NOMO-1 treated with dmso at 0.1 percent for 144 hours (cell line): ENCODE results near the gene NF2.

ENCODE experiments used
- DNase-seq: peaks from one replicate; lab custom pipeline; 2025; ENCODE audit not compliant: unreplicated experiment; lab: John Stamatoyannopoulos, UW

Gene NF2

DNA sequence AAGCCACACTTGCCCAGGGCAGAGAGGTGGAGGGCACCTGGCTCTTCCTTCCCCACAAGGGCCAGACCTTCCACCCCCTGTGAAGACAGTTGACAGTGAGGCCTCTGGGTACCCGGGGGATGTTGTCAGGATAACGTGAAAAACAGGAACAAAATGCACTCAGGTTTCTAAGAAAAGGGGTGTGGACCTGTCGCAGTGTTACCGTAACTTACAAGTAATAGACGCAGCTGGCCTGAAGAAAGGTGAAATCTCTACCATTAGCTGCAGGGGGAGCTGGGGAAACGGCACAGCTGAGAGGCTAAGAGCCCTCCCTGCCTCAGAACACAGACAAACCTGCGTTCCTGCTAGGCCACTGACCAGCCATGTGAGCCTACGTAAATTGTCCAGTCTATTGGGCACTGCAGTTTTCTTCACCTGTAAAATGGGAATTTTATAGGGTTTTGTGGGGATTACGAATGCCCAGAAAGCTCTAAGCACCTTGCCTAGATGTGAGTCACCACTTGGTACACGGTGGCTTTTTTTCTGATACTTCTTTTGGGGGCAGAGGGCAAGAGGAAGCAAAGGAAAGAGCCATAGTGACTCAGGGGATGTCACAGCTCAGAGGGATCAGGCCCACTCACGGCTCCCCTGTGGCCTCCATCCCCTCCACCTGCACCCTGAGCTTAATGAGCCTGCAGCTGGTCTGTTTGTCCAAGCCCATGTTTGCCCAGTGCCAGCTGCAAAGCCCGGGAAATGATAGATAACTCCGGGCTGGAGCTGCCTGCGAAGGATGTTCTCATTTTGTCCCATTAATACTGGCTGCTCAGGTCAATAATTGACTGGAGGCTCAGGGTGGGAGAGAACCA lies 97.9 kb downstream of the NF2 start:
- DNase-seq: no peak

DNA sequence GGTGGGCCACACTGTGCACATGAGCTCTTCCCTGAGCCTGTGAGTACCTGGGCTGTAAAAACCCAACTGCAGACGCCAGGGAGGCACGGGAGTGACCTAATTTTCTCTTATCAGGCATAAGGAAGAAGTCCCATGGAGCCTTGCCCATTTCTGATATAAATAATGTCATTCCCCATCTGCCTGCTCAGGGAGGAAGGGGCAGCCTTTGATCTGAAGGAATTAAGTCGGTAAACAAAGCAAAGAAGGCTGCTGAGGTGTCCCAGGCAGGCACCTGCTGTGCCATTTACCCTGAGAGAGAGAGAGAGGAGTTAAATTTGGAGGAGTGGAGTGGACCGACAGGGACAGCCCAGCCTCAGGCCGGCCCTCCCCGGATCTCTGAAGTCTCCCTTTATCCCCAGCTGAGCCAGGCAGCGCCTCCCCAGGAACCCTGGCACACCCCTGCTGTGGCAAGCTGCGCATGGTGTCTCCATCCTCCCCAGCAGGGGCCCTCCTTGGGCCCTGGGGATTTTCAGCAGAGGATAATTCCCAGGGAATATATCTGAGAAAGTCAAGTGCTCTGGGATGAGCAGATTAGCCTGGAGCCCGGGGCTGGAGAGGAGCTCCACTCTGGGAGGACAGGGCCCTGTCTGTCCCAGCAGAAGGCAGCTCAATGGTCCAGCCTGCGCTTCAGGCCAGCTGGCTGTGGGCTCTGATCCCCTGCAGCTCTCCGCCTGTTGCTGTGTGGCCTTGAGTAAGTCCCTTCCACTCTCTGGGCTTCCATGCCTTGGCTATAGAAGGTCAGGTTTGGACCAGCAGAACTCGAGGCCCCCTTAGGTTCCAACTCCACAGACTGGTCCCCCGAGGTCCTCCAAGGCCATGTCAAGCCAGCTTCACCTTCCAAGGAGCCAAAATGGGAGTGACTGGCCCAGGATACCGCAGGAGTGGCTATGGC lies 98.8 kb downstream of the NF2 start:
- no peak for DNase-seq

DNA sequence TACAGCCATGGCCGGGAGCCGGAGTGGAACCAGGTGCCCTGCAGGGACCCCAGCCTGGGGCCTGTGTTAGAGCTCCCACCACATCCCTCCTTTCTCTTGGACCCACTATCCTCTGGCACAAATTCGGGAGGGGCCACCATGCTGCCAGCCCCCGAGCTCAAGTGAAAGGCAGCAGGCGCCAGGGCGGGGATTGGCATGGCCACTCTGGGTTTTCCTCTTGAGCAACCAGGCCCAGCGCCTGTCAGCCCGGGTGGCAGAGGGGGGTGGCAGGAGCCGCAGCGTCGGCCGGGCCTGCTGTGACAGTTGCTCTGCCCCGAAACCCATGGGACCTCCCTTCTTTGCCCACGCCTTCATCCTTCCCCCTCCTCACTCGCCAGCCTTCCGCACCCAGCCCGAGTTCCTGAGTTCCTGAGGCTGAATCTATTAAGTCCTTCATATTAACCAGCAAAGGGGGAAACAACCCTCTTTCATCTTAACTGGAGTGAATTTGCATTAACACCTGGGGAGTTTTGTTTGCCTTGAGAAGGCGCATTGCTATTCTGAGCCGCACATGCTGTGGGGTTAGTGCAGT lies 99.6 kb downstream of the NF2 start:
- no peak for DNase-seq

DNA sequence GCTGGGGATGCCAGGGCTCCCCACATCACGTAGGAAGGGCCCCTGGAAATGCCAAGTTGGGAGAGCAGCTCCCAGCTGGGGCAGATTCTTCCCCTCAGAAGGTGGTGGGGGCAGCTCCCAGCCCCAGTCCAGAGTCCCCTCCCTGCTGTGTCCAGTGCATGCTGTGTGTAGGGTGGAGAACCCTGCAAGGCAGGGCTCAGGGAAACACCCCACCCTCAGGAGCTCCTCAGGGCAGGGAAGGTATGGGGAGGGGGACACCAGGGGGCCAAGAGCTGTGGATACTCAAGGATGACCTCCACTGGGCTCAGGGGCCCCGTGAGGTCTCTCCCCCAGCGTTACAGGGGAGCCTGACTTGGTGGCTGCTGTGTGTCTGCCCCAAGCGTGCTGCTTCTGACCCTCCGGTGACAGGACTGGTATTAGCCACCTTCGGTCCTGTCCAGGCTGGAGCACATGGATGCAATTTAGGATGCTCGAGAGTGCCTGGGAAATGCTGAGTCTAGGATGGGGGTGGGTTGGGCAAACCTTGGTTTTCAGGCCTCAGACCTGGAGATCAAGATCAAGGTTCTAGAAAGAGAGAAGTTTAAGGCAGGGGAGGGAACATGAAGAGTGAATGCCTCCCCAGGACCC lies 100.2 kb downstream of the NF2 start:
- DNase-seq: no peak

DNA sequence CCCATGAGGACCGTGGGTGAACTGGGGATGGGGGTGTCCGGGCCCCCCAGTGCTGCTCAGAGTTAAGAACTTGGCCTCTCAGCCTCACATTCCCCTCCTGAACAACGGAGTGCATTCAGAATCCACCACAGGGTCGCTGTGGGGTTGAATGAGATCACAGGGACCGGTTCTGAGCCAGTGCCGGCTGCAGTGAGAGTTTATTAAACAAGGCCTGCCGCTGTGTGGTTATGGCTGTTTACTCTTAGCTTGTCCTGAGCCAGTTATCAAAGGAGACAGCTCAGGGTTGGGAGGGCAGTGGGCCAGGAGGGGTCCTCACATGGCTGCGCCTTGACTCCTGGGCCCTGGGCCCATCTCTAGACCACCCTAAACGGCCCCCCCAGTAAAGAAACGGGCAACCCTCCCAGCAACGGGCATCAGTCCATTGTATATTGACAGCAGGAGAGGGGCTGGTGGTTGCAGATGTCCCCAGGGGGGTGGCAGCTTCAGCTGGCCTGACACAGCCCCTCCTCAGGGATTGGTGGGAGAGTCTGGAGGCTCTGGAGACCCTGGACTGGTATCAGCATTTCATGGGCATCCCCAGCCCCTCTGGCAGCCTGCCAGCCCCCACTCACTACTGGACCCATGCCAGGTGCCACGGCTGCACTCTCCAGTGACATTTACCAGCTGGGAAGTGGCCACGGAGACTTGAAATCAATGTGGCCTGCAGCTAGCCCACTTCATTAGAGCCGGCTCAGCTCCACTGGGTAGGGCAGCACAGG lies 101.3 kb downstream of the NF2 start:
- DNase-seq: no peak

DNA sequence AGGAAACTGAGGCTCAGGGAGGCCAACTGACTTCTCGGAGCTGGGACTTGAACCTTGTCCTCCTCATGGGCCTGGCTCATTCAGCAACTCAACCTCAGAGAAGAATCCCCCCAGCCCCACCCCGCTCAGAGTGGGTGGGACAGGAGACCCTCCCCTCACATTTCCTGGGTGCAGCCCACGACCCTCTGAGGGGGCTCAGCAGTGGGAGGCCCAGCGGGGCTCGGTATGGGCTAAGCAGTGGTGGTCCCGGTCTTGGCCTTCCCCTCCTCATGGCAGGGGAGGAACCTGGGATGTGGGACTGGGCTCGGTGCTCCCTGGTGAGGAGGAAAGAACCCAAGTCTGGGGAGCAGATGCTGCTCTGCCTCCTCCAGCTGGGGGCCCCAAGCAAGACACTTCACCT lies 102.2 kb downstream of the NF2 start:
- no peak for DNase-seq

DNA sequence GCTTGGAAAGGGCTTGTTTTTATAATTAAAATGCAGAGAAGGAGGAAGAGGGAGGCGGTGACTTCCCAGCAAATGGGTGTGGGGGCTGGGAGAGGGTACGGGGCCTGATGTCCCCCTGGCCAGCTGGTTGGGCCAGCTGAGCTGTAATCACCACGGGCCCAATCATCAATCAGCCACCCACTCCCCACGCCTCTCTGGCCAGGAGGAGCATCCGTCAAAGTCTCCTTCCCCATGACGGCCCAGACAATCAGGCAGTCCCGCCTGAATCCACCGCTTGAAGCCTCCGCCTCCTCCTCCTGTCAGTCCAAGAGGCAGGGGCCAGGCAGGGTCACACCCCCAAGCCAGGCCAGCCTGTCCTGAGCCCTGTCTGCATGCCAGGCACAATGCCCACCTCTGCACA lies 103.1 kb downstream of the NF2 start:
- no peak for DNase-seq

DNA sequence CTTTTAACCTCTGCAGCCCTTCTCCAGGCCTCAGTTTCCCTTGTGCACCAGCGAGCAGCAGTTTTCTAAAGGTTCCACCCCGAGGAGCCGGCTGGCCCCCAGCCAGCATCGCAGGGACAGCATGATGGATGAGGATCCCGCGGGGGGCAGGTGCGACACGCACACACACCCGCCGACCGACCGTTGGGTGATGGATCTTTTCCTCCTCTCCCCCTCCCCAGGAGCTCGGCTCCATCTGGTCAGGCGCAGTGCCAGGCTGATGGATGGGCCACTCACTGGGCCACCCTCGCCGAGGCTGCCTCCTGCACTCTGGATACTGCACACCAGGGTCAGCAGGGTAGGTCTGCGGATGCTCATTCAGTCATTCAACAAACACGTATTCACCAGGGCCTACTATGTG lies 103.6 kb downstream of the NF2 start:
- DNase-seq: no peak

DNA sequence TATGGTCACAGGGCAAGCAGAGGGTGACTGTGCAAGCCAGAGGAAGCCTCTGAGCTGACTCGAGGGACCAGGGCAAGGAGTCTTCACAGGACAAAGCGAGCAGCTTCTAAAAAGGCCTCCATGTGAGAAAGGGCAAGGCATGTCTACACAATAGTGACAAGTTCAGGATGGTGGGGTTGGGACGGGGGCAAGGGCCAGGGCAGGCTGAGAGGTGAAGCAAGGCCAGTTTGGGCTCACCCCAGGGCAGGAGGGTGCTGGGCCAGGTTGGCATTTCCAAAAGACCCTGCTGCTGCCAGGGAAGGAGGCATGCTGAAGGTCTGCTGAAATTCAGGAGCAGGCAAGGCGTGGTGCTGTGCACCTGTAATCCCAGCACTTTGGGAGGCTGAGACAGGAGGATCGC lies 104.0 kb downstream of the NF2 start:
- DNase-seq: no peak

DNA sequence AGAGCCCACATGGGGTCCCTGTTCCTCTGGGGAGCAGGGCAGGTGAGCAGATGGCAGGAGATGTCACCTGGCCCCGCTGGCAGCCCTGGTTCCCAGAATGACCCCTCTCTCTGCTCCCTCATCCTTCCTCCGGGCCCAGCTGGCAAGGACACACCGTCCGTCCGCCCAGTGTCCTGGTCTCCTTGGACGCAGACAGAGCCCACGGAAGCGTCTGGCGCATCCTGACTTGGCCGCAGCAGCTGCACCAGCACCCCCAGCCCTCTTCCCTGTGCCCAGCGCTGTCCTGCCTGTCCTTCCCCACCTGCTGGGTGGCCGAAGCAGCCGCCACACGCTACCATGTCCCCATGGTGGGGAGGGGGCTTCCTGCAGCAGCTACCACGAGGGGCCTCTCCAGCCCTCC lies 106.8 kb downstream of the NF2 start:
- no peak for DNase-seq

DNA sequence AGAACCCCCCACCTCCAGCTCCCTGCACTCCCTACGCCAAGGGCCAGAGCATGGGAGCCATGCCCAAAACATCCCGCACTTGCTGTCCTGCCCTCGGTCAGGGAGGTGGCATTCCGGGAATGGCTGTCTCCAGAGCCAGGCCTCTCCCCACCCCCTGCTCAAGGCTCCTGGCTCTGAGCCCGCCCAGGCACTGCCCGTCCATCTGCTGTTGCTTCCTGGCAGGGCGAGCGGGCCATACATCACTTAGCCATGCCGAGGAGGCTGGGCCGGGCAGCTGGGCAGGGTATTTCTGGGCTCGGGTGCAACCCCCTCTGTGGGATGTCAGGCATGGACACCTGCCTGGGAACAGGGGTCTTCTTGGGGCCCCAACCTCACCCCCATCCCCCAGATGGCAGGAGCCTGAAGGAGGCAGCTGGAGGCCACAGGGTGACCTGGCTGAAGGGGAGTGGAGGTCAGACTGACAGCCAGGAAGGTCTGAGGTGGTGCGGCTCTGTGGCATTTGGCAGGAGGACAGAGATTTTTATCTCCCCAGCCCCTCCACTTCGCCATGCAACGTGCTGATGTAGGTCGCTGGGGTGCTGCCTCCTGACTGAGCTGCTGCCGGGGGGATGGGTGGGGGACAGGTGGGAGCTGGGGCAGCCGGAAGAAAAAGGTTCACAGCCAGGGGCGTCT lies 107.6 kb downstream of the NF2 start:
- no peak for DNase-seq

DNA sequence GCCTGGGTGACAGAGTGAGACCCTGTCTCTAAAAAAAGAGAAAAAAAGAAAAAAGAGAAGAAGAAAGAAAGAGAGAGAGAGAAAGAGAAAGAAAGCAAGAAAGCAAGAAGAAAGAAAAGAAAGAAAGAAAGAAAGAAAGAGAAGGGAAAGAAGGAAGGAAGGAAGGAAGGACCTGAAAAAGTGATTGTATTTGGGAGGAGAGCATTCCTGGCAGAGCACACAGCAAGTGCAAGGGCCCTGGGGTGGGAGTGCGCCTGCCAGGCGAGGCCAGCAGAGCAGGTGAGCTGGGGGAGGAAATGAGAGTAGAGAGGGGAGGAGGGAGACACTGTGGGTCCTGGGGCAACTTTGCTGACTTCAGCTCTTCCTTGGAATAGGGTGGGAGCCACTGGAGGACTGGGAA lies 108.7 kb downstream of the NF2 start:
- DNase-seq: no peak

DNA sequence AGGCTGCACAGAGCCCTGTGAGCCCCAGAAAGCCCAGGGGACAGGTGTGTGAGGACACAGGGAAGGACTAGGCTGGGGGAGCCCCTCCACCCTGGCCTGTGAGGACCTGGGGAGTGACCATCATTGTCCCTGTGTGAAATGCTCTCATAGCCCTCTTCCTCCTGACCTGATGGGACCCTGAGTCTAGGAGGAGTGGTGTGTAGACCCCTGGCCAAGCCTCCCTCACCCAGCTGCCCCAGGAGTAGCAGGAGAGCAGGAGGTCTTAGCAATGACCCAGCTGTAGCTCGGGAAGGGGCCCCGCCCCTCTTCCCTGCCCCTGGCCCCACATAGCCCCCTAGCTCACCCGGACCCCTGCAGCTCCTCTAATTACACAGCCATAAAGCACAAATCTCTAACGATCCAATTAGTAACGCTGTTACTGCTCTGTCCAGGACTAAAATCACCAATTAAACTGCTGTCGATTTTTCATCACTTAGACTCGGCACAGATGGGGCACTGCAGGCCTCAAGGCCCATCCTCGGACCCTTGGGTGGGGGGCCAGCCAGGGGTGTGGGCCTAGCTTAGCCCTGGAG lies 109.8 kb downstream of the NF2 start:
- no peak for DNase-seq

DNA sequence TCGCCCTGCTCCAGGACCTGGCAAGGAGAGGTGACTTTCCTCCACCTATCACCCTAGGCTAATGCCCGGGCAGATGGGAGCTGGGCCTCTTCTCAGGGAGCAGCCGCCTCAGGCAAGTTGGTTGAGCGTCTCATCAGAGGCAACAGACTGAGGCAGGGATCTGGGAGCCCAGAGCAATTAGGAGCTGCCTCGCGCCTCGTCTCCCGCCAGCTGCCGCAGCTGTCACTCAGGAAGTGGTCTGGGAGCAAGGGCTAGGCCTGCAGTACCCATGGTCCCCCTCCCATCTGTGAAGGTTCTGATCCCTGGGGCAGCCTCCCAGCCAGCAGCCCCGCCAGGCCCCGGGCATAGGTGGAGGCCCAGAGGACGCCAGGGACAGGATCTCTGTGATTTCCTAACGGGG lies 111.8 kb downstream of the NF2 start:
- no peak for DNase-seq

DNA sequence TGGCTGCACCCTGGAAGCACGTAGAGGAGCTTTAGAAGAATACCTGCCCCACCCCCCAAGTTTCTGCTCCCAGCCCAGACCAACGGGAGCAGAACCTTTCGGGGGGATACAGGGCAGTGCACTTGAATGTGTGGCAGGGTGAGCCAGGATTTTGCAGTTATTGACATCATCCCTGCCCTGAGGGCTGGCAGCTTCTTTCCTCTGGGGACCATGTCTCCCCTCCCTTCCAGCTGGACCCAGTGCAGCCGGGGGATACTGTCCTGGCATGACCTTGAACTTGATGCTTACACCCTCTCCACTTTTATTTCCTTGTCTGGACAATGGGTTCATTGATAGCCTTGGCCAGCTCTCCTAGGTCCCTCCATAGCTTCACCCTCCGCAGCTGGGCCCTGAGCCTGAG lies 112.3 kb downstream of the NF2 start:
- DNase-seq: no peak

DNA sequence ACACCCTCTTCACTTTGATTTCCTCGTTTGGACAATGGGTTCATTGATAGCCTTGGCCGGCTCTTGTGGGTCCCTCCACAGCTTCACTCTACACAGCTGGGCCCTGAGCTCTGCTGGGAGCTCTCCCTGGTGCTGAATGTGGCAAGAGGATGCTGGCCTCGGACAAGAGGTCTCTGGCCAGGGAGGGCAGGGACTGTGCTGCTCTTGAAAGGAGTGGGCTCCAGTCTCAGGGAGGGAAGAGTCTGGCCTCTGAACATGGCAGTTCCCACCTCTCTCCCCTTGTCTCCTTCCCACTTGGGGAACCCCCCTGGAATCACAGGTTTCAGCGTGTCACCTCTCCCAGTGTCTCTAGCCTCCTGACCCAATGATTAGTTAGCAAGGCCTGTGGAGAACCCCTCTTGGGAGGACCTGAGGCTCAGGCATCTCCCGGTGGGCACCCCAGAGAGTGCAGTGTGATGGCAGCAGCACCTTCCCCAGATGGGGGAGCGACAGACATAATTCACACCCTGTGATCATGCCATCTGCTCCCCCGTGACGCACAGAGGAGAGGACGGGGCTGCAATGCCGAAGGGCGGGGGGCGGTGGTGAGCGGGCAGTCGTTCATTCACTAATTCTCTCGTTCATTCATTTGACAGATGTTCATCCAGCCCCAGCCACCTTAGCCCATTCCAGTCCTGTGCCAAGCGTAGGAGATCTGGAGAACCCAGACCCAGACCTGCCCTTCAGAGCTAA lies 113.5 kb downstream of the NF2 start:
- DNase-seq: peak; percentile 32

DNA sequence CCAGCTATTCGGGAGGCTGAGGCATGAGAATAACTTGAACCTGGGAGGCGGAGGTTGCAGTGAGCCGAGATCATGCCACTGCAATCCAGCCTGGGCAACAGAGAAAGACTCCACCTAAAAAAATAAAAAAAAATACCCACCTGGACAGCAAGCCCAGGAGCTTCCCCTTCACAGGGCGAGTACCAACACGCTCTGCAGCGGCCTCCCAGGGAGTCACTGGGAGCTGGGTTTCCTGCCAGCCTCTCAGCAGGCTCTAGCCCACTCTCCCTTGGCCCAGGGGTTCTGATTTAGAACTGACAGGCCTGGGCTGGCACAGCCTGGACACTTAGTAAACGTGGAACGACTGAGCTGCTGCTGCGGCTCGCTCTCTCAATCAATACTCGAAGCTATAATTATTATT lies 114.4 kb downstream of the NF2 start:
- no peak for DNase-seq

DNA sequence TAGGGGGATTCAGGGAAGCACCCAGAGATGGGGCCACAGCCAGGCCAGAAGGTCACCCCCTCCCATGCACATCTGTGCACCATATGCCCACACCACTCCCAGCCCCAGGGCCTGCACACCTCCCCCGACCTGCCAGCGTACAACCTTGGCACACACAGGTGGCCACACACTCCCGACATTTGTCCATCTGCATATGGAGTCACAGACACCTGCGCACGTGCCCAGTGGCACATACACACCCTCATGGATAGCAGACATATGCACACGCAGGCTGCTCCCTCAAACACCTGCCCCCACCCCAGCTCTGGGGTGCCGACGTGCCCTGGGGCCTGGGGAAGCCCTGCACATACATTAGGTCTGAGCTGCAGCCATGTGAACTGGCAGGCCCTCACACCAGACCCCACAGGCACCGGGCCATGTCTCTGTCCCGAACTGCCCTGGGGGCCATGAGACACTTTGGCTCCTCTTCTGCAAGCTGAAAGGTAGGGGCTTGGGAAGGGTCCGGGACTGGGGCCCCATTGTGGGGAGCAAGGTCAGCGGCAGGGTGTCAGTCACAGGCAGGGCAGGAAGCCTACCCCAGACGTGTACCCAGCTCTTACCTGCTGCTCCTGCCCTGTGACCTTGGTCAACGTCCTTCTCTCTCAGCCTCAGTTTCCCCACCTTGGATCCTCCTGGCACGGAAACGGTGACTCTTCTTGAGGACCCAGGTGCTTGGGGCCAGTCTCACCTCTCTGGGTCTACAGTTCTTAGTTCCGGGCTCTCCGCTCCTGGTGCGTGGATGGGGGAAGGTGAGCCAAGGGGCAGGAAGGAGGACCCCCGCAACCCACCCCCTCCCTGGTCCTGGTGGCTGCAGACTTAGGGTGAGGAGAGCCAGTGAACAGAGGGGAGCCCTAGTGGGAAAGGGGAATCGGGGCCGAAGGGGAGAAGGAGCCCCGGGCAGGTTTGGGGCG lies 115.8 kb downstream of the NF2 start:
- DNase-seq: no peak
